HG03378 (cell line): ENCODE measurements around the gene SMG9.

Experiments used
- ATAC-seq: cut with Tn5 transposase; IDR thresholded peaks from one replicate; pipeline ENCODE4 v1.9.1; 2021; ENCODE audit warnings: mild to moderate bottlenecking, moderate library complexity; ENCODE audit not compliant: unreplicated experiment

Gene SMG9

DNA sequence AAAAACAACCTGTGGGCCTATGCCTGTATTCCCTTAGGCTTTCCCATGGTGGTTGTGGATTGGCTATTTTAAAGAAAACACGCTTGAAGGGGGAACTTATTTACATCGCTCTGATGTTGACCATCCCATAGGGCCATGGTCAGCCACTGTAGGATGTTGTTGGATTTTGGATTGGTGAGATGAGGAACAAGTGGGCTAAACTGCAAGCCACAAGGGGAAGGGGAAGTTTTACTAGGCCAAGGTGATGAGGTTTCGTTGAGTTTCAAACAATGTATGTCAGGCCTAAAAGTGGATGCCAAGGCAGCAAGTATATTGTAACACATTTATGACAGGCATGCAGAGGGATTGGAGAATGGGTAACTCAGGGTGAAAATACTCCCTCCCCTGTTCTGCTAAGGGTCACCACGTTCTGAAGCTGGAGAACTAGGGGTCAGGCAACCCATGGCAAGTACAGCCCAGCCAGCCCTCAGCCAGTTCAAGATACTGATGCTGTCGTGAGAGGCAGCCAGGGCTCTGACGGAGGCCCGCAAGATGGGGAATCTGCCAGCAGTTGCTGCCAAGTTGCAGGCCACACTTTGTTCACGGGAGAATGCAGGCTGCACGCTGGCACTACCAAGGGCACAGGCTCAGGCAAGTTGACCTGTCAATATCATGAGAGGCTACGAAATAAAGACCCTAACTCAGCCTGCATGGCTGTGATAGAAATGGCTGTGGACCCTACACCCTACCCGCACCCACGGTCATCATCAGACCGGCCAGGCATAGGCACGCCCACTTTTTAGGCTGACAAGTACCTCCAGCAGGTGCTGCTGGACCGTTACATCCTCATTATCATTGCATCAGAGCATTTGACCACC lies 27.8 kb downstream of the SMG9 start:
- ATAC-seq = no peak

- ATAC-seq = peak; percentile 53
These were observed 29.3 kb downstream of the SMG9 start for GRCh38 chr19:43725468-43725867.

DNA sequence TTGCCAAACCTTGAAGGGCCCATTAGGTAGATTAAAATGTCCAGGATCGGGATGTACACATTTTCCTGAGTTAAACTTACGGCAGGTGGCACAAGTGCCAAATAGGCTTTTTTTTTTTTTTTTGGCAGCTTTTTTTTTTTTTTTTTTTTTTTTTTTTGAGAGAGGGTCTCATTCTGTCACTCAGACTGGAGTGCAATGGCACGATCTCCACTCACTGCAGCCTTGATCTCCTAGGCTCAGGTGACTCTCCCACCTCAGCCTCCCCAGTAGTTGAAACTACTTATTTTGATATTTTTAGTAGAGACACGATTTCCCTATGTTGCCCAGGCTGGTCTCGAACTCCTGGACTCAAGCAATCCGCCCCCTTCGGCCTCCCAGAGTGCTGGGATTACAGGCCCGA lies 29.9 kb downstream of the SMG9 start:
- ATAC-seq = no peak

GRCh38 chr19:43723588-43723987 lies 31.2 kb downstream of the SMG9 start:
- ATAC-seq = no peak

DNA sequence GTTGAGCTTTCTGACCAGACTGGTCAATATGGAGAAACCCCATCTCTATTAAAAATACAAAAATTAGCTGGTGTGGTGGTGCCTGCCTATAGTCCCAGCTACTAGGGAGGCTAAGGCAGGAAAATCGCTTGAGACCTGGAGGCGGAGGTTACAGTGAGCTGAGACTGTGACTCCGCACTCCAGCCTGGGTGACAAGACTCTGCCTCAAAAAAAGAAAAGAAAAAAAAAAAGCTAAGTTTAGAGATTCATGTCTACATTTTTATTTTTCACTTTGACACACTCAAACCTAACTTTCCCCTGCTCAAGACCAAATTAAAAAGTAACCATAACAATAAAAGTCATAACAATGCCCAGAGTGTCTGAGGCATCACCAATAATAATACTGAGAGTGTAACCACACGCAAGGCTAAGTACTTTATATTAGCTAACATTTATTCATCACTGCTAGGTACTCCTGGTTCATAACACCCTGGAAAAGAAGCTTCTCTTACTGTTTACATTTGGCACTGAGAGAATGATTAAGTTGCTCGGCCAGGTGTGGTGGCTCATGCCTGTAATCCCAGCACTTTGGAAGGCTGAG lies 33.2 kb downstream of the SMG9 start:
- no peak for ATAC-seq

- ATAC-seq = no peak
These were observed 33.8 kb downstream of the SMG9 start for GRCh38 chr19:43720936-43721335.

- ATAC-seq = no peak
These were observed 34.8 kb downstream of the SMG9 start for GRCh38 chr19:43719918-43720317.

DNA sequence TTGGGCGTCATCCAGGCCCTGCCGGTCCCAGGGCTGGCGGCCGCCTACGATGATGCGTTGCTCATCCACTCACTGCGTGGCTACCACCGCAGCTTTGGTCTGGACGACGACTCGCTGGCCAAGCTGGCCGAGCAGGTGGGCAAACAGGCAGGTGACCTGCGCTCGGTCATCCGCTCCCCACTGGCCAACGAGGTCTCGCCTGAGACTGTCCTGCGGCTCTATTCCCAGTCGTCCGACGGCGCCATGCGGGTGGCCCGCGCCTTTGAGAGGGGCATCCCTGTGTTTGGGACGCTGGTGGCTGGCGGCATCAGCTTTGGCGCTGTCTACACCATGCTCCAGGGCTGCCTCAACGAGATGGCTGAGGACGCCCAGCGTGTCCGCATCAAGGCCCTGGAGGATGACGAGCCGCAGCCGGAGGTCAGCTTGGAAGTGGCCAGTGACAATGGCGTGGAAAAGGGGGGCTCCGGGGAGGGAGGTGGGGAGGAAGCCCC lies 35.3 kb downstream of the SMG9 start:
- ATAC-seq = no peak

DNA sequence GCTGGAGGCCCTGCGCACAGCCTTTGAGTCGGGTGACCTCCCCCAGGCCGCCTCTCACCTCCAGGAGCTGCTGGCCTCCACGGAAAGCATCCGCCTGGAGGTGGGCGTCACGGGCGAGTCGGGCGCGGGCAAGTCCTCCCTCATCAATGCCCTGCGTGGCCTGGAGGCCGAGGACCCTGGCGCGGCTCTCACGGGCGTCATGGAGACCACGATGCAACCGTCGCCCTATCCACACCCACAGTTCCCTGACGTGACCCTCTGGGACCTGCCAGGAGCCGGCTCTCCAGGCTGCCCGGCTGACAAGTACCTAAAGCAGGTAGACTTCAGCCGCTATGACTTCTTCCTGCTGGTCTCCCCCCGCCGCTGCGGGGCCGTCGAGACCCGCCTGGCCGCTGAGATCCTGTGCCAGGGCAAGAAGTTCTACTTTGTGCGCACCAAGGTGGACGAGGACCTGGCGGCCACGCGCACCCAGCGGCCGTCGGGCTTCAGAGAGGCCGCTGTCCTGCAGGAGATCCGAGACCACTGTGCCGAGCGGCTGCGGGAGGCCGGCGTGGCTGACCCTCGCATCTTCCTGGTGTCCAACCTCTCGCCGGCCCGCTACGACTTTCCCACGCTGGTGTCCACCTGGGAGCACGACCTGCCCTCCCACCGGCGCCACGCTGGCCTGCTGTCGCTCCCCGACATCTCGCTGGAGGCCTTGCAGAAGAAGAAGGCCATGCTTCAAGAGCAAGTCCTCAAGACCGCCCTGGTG lies 36.0 kb downstream of the SMG9 start:
- no peak for ATAC-seq

DNA sequence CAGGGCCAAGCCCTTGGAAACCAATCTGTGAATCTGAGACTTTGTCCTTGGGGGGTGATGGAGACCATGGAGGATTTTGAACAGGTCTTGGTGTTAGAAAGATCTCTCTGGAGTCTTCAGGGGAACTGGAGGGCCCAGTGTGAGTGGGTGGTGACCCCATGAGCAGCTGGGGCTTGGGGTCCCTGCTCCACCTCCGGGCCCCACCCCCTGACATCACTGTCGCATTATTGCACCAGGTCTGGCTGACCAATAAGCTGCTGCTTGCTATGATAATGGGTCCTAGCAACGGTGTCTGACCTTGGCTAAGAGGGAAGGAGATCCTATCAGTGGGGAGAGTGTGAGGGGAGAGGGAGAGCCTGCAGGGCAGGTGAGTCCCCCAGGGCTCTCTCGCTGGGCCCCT lies 39.0 kb downstream of the SMG9 start, which contains the start of gene IRGC:
IRGC (plus strand) TSS at position 301 of the 400 bp plus-strand sequence. CDS start 2,483 bp downstream, outside the sequence.
- ATAC-seq = no peak

GRCh38 chr19:43713208-43713607 lies 41.6 kb downstream of the SMG9 start:
- no peak for ATAC-seq

DNA sequence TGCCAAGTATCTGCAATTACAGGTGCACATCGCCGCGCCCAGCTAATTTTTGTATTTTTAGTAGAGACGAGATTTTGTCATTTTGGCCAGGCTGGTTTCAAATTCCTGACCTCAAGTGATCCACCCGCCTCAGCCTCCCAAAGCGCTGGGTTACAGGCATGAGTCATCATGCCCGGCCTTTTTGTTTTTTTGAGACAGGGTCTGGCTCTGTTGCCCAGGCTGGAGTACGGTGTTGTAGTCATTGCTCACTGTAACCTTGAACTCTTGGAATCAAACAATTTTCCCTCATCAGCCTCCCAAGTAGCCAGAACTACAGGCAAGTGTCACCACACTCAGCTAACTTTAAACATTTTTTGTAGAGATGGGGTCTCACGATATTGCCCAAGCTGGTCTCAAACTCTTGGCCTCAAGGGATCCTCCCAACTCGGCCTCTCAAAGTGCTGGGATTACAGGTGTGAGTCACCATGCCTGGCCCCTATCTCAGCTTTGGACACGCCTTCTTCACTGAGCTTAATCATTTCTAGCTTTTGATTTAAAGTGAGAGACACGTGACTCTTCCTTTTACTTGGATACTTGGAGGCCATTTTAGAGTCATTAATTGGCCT lies 42.9 kb downstream of the SMG9 start:
- no peak for ATAC-seq

DNA sequence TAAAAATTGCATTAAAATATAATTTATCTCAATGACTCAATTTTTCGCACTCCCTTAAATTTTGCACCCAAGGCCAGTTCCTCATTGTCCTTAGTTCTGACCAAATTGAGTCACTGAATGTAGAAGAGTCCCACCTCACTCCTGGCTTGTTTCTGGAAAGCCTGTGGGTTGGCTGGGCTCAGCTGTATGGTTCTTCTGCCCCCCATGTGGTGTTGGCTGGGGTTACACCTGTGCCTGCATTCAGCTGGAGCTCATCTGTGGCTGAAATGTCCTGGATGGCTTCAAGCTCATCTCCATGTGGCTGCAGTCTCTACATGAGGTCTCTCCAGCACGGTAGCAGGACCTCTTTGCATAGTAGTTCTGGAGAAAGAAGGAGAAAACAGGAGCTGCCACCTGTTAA lies 46.0 kb downstream of the SMG9 start:
- no peak for ATAC-seq

DNA sequence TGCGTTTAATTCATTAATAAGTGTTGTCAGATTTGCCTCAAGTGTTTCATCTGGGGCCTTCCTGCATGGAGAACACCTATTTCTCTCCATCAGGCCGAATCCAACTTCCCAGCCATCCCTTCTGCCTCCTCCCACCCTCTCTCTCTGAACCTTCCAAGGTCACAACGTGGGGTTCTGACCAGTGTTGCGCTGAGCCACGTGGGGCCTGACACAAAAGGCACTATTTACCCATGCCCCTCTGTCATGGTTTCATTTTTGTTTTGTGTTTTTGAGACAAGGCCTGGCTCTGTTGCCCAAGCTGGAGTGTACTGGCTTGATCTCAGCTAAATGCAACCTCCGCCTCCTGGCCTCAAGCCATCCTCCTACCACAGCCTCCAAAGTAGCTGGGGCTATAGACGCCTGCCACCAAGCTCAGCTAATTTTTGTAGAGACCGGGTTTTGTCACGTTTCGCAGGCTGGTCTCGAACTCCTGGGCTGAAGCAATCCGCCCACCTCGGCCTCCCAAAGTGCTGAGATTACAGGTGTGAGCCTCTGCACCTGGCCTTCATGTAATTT lies 47.5 kb downstream of the SMG9 start:
- no peak for ATAC-seq

- ATAC-seq = no peak
These were observed 49.0 kb downstream of the SMG9 start for GRCh38 chr19:43705729-43706128.

- no peak for ATAC-seq
These were observed 50.6 kb downstream of the SMG9 start for GRCh38 chr19:43704002-43704705.

- no peak for ATAC-seq
These were observed 54.3 kb downstream of the SMG9 start for GRCh38 chr19:43700395-43701000.

DNA sequence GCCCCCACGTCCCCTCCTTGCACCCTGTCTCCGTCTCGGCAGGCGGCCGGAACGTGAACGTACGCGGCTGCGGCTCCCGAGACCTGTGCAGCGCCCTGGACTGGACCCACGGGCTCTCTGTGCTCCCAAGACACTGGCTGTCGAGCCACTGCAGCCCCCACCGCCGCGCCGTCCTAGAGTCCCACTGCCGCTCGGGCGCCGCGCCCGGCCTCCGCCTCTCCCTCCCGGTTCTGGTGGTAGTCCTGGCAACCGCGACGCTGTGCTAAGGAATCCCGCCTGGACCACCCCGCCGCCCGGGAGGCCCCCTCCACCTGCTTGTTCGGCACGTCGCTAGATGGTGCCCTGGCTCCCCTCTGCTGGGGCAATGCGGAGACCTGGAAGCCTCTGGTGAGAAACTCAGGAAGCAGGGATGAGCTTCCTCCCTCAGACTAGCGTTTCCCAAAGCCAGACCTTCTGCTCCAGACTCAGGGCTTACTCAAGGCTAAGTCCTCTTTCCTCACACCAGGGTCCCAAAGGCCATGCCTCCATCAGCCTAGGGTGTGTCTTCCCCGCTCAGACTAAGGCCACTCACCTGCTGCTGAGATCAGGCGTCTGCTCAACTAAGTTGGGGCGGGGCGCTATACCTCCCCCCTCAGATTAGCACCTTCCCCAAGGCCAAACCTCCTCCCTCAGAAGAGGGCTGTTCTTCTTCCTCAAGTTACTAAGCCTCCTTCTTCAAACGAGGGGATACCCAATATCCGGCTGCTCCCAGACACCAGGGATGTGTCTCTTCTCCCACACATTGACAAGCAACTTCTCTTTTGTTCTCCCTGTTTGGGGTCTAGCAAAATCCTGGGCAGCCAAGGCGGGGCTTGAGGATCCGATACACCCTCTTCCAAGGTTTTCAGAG lies 55.0 kb downstream of the SMG9 start:
- ATAC-seq = no peak

DNA sequence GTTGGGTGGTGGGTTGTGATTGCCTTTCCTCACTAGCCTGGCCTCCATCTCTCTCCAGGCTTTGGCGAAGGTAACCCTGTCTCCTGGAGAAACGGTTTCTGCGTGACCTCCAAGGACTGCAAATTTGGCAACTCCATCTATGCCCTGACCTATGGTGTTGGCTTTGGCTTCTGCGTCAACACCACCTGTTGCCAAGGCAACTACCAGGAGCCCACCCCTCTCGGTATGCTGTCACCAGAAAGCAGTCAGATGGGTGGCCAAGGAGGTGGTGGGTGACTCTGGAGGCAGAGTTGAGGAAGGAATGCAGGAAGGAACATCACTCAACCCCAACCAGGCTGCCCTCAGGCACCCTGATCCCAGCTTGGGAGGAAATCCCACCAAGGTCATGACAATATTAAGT lies 57.5 kb downstream of the SMG9 start:
- no peak for ATAC-seq
